HEK293 (cell line): ENCODE data around the gene MAN1C1.
A peak's percentile ranks its signal among the peaks of the same experiment; 100 is the strongest.

Experiments
- BCL6B ChIP-seq: fragments of 450-650 bp; formaldehyde crosslinking; IDR thresholded peaks from 2 replicates; pipeline ENCODE4 v1.5.1; 2017; ENCODE audit warnings: missing biosample characterization, missing genetic modification characterization
- FEZF1 ChIP-seq: fragments of 450-650 bp; formaldehyde crosslinking; IDR thresholded peaks from 2 replicates; pipeline ENCODE4 v1.5.1; 2016; ENCODE audit warnings: missing biosample characterization, missing genetic modification characterization
- PRDM10 ChIP-seq: fragments of 450-650 bp; formaldehyde crosslinking; IDR thresholded peaks from 2 replicates; pipeline ENCODE4 v1.5.1; 2016; ENCODE audit warnings: missing biosample characterization, missing genetic modification characterization
- PRDM6 ChIP-seq: fragments of 450-650 bp; formaldehyde crosslinking; IDR thresholded peaks from 2 replicates; pipeline ENCODE4 v1.5.1; 2017; ENCODE audit warnings: missing biosample characterization, missing genetic modification characterization
- SCRT1 ChIP-seq: fragments of 450-650 bp; formaldehyde crosslinking; IDR thresholded peaks from 2 replicates; pipeline ENCODE4 v1.5.1; 2016; ENCODE audit warnings: missing biosample characterization, missing genetic modification characterization, borderline replicate concordance
- TRIM28 ChIP-seq: IDR thresholded peaks from 2 replicates; pipeline ENCODE4 v1.6.1; 2011; ENCODE audit warnings: low read length, control low read depth, borderline replicate concordance
- TSHZ1 ChIP-seq: fragments of 450-650 bp; formaldehyde crosslinking; IDR thresholded peaks from 2 replicates; pipeline ENCODE4 v1.5.1; 2016; ENCODE audit warnings: missing biosample characterization, missing genetic modification characterization, borderline replicate concordance
- ZBTB44 ChIP-seq: fragments of 450-650 bp; IDR thresholded peaks from 2 replicates; pipeline ENCODE4 v1.5.1; 2018; ENCODE audit warnings: missing biosample characterization, mild to moderate bottlenecking, missing genetic modification characterization
- ZIC2 ChIP-seq: fragments of 450-650 bp; formaldehyde crosslinking; IDR thresholded peaks from 2 replicates; pipeline ENCODE4 v1.5.1; 2016; ENCODE audit warnings: missing biosample characterization, missing genetic modification characterization
- ZNF174 ChIP-seq: fragments of 450-650 bp; formaldehyde crosslinking; IDR thresholded peaks from 2 replicates; pipeline ENCODE4 v1.5.0; 2017; ENCODE audit warnings: missing biosample characterization, mild to moderate bottlenecking, missing genetic modification characterization
- ZNF211 ChIP-seq: fragments of 450-650 bp; formaldehyde crosslinking; IDR thresholded peaks from 2 replicates; pipeline ENCODE4 v1.5.1; 2016; ENCODE audit warnings: low read depth, missing biosample characterization, missing genetic modification characterization
- ZNF274 ChIP-seq, 2 experiments: fragments of 200-500 bp in 1 of 2; fragments of 450-650 bp in 1 of 2; sonication (Bioruptor generic) in 1 of 2; formaldehyde crosslinking in 1 of 2; IDR thresholded peaks; 2 replicates each; pipeline versions ENCODE4 v1.5.1 to v1.6.1; 2014 to 2016; ENCODE audit warnings: borderline replicate concordance in 1 of 2, inconsistent platforms in 1 of 2, low read length in 1 of 2, missing biosample characterization in 1 of 2, missing genetic modification characterization in 1 of 2
- ZNF366 ChIP-seq: fragments of 450-650 bp; formaldehyde crosslinking; conservative IDR thresholded peaks from 2 replicates; pipeline ENCODE4 v1.5.1; 2016; ENCODE audit warnings: missing biosample characterization, missing genetic modification characterization
- ZNF518A ChIP-seq: fragments of 450-650 bp; formaldehyde crosslinking; conservative IDR thresholded peaks from 2 replicates; pipeline ENCODE4 v1.5.1; 2016; ENCODE audit warnings: low read depth, missing biosample characterization, missing genetic modification characterization
- ZNF596 ChIP-seq: fragments of 450-650 bp; IDR thresholded peaks from 2 replicates; pipeline ENCODE4 v1.5.0; 2018; ENCODE audit warnings: missing biosample characterization, mild to moderate bottlenecking, missing genetic modification characterization, moderate library complexity
- ZNF600 ChIP-seq: fragments of 450-650 bp; formaldehyde crosslinking; IDR thresholded peaks from 2 replicates; pipeline ENCODE4 v1.5.1; 2016; ENCODE audit warnings: missing biosample characterization, missing genetic modification characterization
- ZNF639 ChIP-seq: fragments of 450-650 bp; formaldehyde crosslinking; IDR thresholded peaks from 2 replicates; pipeline ENCODE4 v1.5.1; 2016; ENCODE audit warnings: missing biosample characterization, missing genetic modification characterization
- ZNF677 ChIP-seq: fragments of 450-650 bp; IDR thresholded peaks from 2 replicates; pipeline ENCODE4 v1.5.0; 2018; ENCODE audit warnings: missing biosample characterization, mild to moderate bottlenecking, missing genetic modification characterization, moderate library complexity
- ZNF830 ChIP-seq: fragments of 450-650 bp; IDR thresholded peaks from 2 replicates; pipeline ENCODE4 v1.5.0; 2018; ENCODE audit warnings: missing biosample characterization, missing genetic modification characterization, low read depth, mild to moderate bottlenecking, moderate library complexity

The MAN1C1 gene

GRCh38 chr1:25765923-25766589 is 149.5 kb downstream of the MAN1C1 start (continued):
- TF ChIP-seq SCRT1 (tag by site-specific recombination) (peak; percentile 49; the same call in 1 of the 2 replicates), TSHZ1 (tag by site-specific recombination) (no peak), FEZF1 (tag by site-specific recombination) (peak; percentile 48), ZBTB44 (tag by site-specific recombination) (peak; percentile 36; the same call in 1 of the 2 replicates), ZNF830 (tag by site-specific recombination) (no peak), TRIM28 (0 out of 2 replicates have a peak, but pooled peaks have one; percentile 17), ZNF677 (tag by site-specific recombination) (no peak), ZNF211 (tag by site-specific recombination) (no peak), ZNF274 (IDR thresholded peaks at IDR 0.05; ENCODE audit: low read length) (no peak), ZNF274 (tag by site-specific recombination; IDR thresholded peaks at IDR 0.05; ENCODE audit: borderline replicate concordance) (no peak), BCL6B (tag by site-specific recombination) (no peak), ZIC2 (peak; percentile 74), ZNF639 (no peak), ZNF518A (tag by site-specific recombination) (no peak), PRDM10 (tag by site-specific recombination) (peak; percentile 71), ZNF366 (no peak), ZNF174 (tag by site-specific recombination) (no peak), PRDM6 (tag by site-specific recombination) (peak; percentile 65; the same call in 1 of the 2 replicates), ZNF596 (no peak), ZNF600 (tag by site-specific recombination) (peak; percentile 63; the same call in 1 of the 2 replicates)
